ENCODE results near the gene CRYBG1. TPM values are rescaled to one million over a fixed set of nuclear protein-coding genes. Genes with fewer than 3 reads are reported as not detected.

CRYBG1 gene
- total and polyA plus RNA-seq, 3 experiments from 2014 or later = 19.4 to 32.3 (median 32.3) TPM

GRCh38 chr6:106534564-106534982, 174.1 kb downstream of the CRYBG1 start:
- DNase-seq = no peak
- Histone ChIP-seq H3K36me3 (ENCODE audit: insufficient read depth, low read length) (peaks cover 14% of the 10 kb centered on the region), H3K27me3 (ENCODE audit: insufficient read depth, low read length, poor library complexity, severe bottlenecking) (no peaks in the 10 kb centered on the region), H3K27ac (ENCODE audit: low read depth, low read length) (no peak overlapping the region), H3K9me3 (ENCODE audit: low read length) (no peaks in the 10 kb centered on the region), H3K4me3 (ENCODE audit: low read length) (no peak overlapping the region), H3K4me1 (ENCODE audit: insufficient read depth, low read length) (peaks cover 42% of the 10 kb centered on the region)
- peaks cover 0 to 83% (median 40%) of the 10 kb centered on the region in 3 donors for H3K36me3 Mint-ChIP-seq
- peaks cover 69 to 92% (median 90%) of the 10 kb centered on the region in 3 donors for H3K4me1 Mint-ChIP-seq
- H3K4me3 Mint-ChIP-seq = peak overlapping the region in 3 of 7 donors; percentile 2 to 14 (median 7)
- H3K27ac Mint-ChIP-seq = peak overlapping the region; percentile 45 to 96 (median 75)
- peaks cover 0 to 1% of the 10 kb centered on the region in 2 donors for H3K27me3 Mint-ChIP-seq
- H3K9me3 Mint-ChIP-seq = no peaks in the 10 kb centered on the region
- POLR2A ChIA-PET = interaction anchor here (0.9 to 1.1 kb wide), 2 partner anchors 9 to 12 kb away, joined by 3 to 6 read pairs; no protein-coding TSS in a partner anchor
- CTCF ChIA-PET = interaction anchor here (1.1 to 1.9 kb wide), 3 partner anchors 15 to 32 kb away, joined by 5 to 7 read pairs (median 5); no protein-coding TSS in a partner anchor

DNA sequence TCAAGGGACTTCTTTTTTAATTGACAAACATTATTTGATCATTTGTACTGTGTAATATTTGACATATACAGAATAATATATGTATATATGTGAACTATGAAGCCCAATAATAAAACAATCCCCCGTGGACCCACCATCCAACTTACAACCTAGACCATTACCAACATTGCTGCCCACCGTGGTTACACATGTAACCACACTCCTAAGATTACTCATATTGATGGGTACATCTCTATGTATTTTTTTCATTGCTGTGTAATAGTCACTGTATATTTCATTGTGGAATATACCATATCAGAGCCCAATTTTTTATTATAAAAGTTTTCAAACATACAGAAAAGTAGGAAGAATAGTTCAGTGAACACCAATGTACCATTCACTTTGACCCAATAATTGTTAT, 174.5 kb downstream of the CRYBG1 start:
- ChIA-PET POLR2A (no interaction called here), CTCF (interaction anchor here (1.1 to 1.9 kb wide), 3 partner anchors 15 to 32 kb away, joined by 5 to 7 read pairs (median 5); no protein-coding TSS in a partner anchor)
- peaks cover 67 to 91% (median 90%) of the 10 kb centered on the region in 3 donors for H3K4me1 Mint-ChIP-seq
- no peaks in the 10 kb centered on the region for H3K9me3 Mint-ChIP-seq
- H3K27ac ChIP-seq (ENCODE audit: low read depth, low read length) = no peak overlapping the region
- H3K4me3 ChIP-seq (ENCODE audit: low read length) = no peak overlapping the region
- peaks cover 0 to 1% of the 10 kb centered on the region in 2 donors for H3K27me3 Mint-ChIP-seq
- H3K36me3 Mint-ChIP-seq = peaks cover 0 to 83% (median 37%) of the 10 kb centered on the region in 3 donors
- H3K36me3 ChIP-seq (ENCODE audit: insufficient read depth, low read length) = peaks cover 11% of the 10 kb centered on the region
- peaks cover 42% of the 10 kb centered on the region for H3K4me1 ChIP-seq (ENCODE audit: insufficient read depth, low read length)
- no peaks in the 10 kb centered on the region for H3K27me3 ChIP-seq (ENCODE audit: insufficient read depth, low read length, poor library complexity, severe bottlenecking)
- peak overlapping the region; percentile 31 to 96 (median 75) for H3K27ac Mint-ChIP-seq
- no peak for DNase-seq
- no peaks in the 10 kb centered on the region for H3K9me3 ChIP-seq (ENCODE audit: low read length)
- peak overlapping the region in 1 of 7 donors; percentile 14 for H3K4me3 Mint-ChIP-seq

- H3K36me3 ChIP-seq (ENCODE audit: insufficient read depth, low read length) = peaks cover 7% of the 10 kb centered on the region
Measured at GRCh38 chr6:106536357-106536756, 175.8 kb downstream of the CRYBG1 start.

DNA sequence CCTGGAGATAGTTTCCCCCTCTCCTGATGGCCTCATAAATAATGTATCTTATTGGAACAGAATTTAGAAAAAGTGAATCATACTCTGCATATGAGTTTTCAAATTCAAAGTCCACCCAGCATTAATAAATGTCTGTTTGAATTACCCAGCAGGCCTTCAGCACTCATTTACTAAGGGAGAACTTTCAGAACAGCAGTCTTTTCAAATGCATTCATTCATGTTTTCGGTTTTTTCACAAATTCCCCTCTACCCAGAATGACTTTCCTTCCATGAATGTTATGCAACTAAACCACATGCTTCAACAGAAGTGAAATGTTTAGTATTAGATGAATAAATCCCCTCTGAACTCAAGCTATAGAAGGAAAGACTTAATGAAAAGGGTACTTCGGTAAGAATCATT, 176.3 kb downstream of the CRYBG1 start:
- H3K4me1 ChIP-seq (ENCODE audit: insufficient read depth, low read length) = peaks cover 42% of the 10 kb centered on the region
- CTCF ChIA-PET = interaction anchor here (1.0 to 4.7 kb wide), 4 partner anchors 11 to 176 kb away, joined by 3 to 26 read pairs (median 4); partner anchors contain the start of gene CRYBG1
- Mint-ChIP-seq H3K4me1 (peaks cover 57 to 79% (median 78%) of the 10 kb centered on the region in 3 donors), H3K9me3 (no peaks in the 10 kb centered on the region), H3K27ac (peak overlapping the region in 7 of 8 donors; percentile 67 to 98 (median 79)), H3K4me3 (peak overlapping the region in 3 of 7 donors; percentile 40 to 52 (median 47)), H3K27me3 (peaks cover 0 to 1% of the 10 kb centered on the region in 2 donors), H3K36me3 (peaks cover 0 to 80% (median 28%) of the 10 kb centered on the region in 3 donors)
- DNase-seq = no peak
- peaks cover 6% of the 10 kb centered on the region for H3K36me3 ChIP-seq (ENCODE audit: insufficient read depth, low read length)
- POLR2A ChIA-PET = interaction anchor here (0.5 to 1.1 kb wide), 2 partner anchors 15 to 25 kb away, joined by 3 read pairs; no protein-coding TSS in a partner anchor
- no peak overlapping the region for H3K4me3 ChIP-seq (ENCODE audit: low read length)
- no peaks in the 10 kb centered on the region for H3K9me3 ChIP-seq (ENCODE audit: low read length)
- H3K27ac ChIP-seq (ENCODE audit: low read depth, low read length) = no peak overlapping the region
- no peaks in the 10 kb centered on the region for H3K27me3 ChIP-seq (ENCODE audit: insufficient read depth, low read length, poor library complexity, severe bottlenecking)

More at GRCh38 chr6:106536357-106536756, 175.8 kb downstream of the CRYBG1 start:
- Histone ChIP-seq H3K27me3 (ENCODE audit: insufficient read depth, low read length, poor library complexity, severe bottlenecking) (no peaks in the 10 kb centered on the region), H3K9me3 (ENCODE audit: low read length) (no peaks in the 10 kb centered on the region), H3K27ac (ENCODE audit: low read depth, low read length) (no peak overlapping the region), H3K4me1 (ENCODE audit: insufficient read depth, low read length) (peaks cover 42% of the 10 kb centered on the region), H3K4me3 (ENCODE audit: low read length) (no peak overlapping the region)
- H3K4me3 Mint-ChIP-seq = no peak overlapping the region
- POLR2A ChIA-PET = interaction anchor here (1.1 kb wide), 1 partner anchor 25 kb away, joined by 3 read pairs; no protein-coding TSS in a partner anchor
- CTCF ChIA-PET = interaction anchor here (1.0 to 4.7 kb wide), 3 partner anchors 11 to 30 kb away, joined by 3 to 26 read pairs (median 4); no protein-coding TSS in a partner anchor
- H3K27me3 Mint-ChIP-seq = peaks cover 0 to 1% of the 10 kb centered on the region in 2 donors
- H3K27ac Mint-ChIP-seq = peak overlapping the region in 6 of 8 donors; percentile 6 to 73 (median 33)
- H3K36me3 Mint-ChIP-seq = peaks cover 0 to 80% (median 29%) of the 10 kb centered on the region in 3 donors
- peaks cover 61 to 83% (median 83%) of the 10 kb centered on the region in 3 donors for H3K4me1 Mint-ChIP-seq
- no peaks in the 10 kb centered on the region for H3K9me3 Mint-ChIP-seq
- DNase-seq = no peak

GRCh38 chr6:106537662-106538061, 177.1 kb downstream of the CRYBG1 start:
- H3K36me3 Mint-ChIP-seq = peaks cover 0 to 77% (median 25%) of the 10 kb centered on the region in 3 donors
- Histone ChIP-seq H3K36me3 (ENCODE audit: insufficient read depth, low read length) (peaks cover 6% of the 10 kb centered on the region), H3K27ac (ENCODE audit: low read depth, low read length) (no peak overlapping the region), H3K4me3 (ENCODE audit: low read length) (no peak overlapping the region), H3K4me1 (ENCODE audit: insufficient read depth, low read length) (peaks cover 42% of the 10 kb centered on the region), H3K27me3 (ENCODE audit: insufficient read depth, low read length, poor library complexity, severe bottlenecking) (no peaks in the 10 kb centered on the region), H3K9me3 (ENCODE audit: low read length) (no peaks in the 10 kb centered on the region)
- peak overlapping the region in 6 of 7 donors; percentile 31 to 52 (median 38) for H3K4me3 Mint-ChIP-seq
- no peaks in the 10 kb centered on the region for H3K9me3 Mint-ChIP-seq
- peaks cover 55 to 73% (median 72%) of the 10 kb centered on the region in 3 donors for H3K4me1 Mint-ChIP-seq
- H3K27me3 Mint-ChIP-seq = peaks cover 0 to 1% of the 10 kb centered on the region in 2 donors
- CTCF ChIA-PET = interaction anchor here (1.0 to 4.7 kb wide), 5 partner anchors 8 to 177 kb away, joined by 3 to 26 read pairs (median 4); partner anchors contain the start of gene CRYBG1
- H3K27ac Mint-ChIP-seq = peak overlapping the region; percentile 73 to 98 (median 86)
- no peak for DNase-seq
- POLR2A ChIA-PET = interaction anchor here (0.5 kb wide), 1 partner anchor 16 kb away, joined by 3 read pairs; no protein-coding TSS in a partner anchor

DNA sequence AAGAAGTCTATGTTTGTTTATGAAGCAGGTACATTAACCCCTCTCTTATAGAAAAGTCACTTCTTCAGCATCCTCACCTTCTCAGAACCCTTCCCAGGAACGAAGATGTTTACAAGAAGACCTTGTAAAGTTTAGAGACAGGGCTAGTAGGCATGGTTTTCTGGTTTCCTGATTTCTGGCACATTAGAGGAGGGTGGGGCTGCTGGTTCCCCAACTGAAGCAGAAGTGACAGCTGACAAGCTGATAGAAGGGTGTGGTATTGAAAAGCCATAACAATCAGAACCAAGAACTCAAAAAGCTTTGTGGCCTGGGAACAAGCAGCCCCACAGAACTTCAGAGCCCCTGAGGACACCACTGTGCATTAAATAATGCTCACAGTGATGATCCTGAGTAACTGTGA, 177.6 kb downstream of the CRYBG1 start:
- CTCF ChIA-PET = interaction anchor here (1.3 to 4.7 kb wide), 2 partner anchors 9 to 26 kb away, joined by 4 to 26 read pairs; no protein-coding TSS in a partner anchor
- no peak for DNase-seq
- Histone ChIP-seq H3K4me3 (ENCODE audit: low read length) (no peak overlapping the region), H3K36me3 (ENCODE audit: insufficient read depth, low read length) (peaks cover 7% of the 10 kb centered on the region), H3K27ac (ENCODE audit: low read depth, low read length) (no peak overlapping the region), H3K4me1 (ENCODE audit: insufficient read depth, low read length) (peaks cover 39% of the 10 kb centered on the region), H3K9me3 (ENCODE audit: low read length) (no peaks in the 10 kb centered on the region), H3K27me3 (ENCODE audit: insufficient read depth, low read length, poor library complexity, severe bottlenecking) (no peaks in the 10 kb centered on the region)
- Mint-ChIP-seq H3K4me1 (peaks cover 50 to 68% (median 67%) of the 10 kb centered on the region in 3 donors), H3K27ac (peak overlapping the region; percentile 60 to 98 (median 78)), H3K4me3 (peak overlapping the region in 4 of 7 donors; percentile 33 to 47 (median 41)), H3K27me3 (no peaks in the 10 kb centered on the region), H3K36me3 (peaks cover 0 to 75% (median 23%) of the 10 kb centered on the region in 3 donors), H3K9me3 (no peaks in the 10 kb centered on the region)
- POLR2A ChIA-PET = no interaction called here

GRCh38 chr6:106539936-106540335, 179.4 kb downstream of the CRYBG1 start:
- Histone ChIP-seq H3K27me3 (ENCODE audit: insufficient read depth, low read length, poor library complexity, severe bottlenecking) (no peaks in the 10 kb centered on the region), H3K4me1 (ENCODE audit: insufficient read depth, low read length) (peaks cover 24% of the 10 kb centered on the region), H3K4me3 (ENCODE audit: low read length) (no peak overlapping the region), H3K9me3 (ENCODE audit: low read length) (no peaks in the 10 kb centered on the region), H3K36me3 (ENCODE audit: insufficient read depth, low read length) (peaks cover 23% of the 10 kb centered on the region), H3K27ac (ENCODE audit: low read depth, low read length) (no peak overlapping the region)
- no peak for DNase-seq
- H3K4me3 Mint-ChIP-seq = no peak overlapping the region
- ChIA-PET CTCF (interaction anchor here (1.1 to 4.7 kb wide), 4 partner anchors 10 to 28 kb away, joined by 3 to 26 read pairs (median 4); no protein-coding TSS in a partner anchor), POLR2A (interaction anchor here (1.4 kb wide), 1 partner anchor 27 kb away, joined by 6 read pairs; no protein-coding TSS in a partner anchor)
- no peaks in the 10 kb centered on the region for H3K27me3 Mint-ChIP-seq
- peaks cover 35 to 60% (median 56%) of the 10 kb centered on the region in 3 donors for H3K4me1 Mint-ChIP-seq
- no peaks in the 10 kb centered on the region for H3K9me3 Mint-ChIP-seq
- H3K27ac Mint-ChIP-seq = peak overlapping the region in 7 of 8 donors; percentile 12 to 95 (median 72)
- H3K36me3 Mint-ChIP-seq = peaks cover 14 to 79% (median 22%) of the 10 kb centered on the region in 3 donors
